ENCODE data around the gene ALDH7A1.

- TF ChIP-seq CTCF (IDR thresholded peaks at IDR 0.05; ENCODE audit: low read length) = no peak
- no peak for TF ChIP-seq EZH2 (optimal IDR thresholded peaks at IDR 0.05; ENCODE audit: low read depth, low read length)
Observed at GRCh38 chr5:126610160-126610559, 15.1 kb upstream of the ALDH7A1 start.
